Erythroblast (primary cell): ENCODE data around the gene SOAT1.

Experiments
- GATA1 ChIP-seq: IDR thresholded peaks from 2 replicates; pipeline ENCODE4 v1.6.1; 2011; ENCODE audit warnings: low read depth, mild to moderate bottlenecking, control low read depth, low read length, moderate library complexity
- POLR2A ChIP-seq: IDR thresholded peaks from 2 replicates; pipeline ENCODE4 v1.6.1; 2011; ENCODE audit warnings: mild to moderate bottlenecking, low read length

DNA sequence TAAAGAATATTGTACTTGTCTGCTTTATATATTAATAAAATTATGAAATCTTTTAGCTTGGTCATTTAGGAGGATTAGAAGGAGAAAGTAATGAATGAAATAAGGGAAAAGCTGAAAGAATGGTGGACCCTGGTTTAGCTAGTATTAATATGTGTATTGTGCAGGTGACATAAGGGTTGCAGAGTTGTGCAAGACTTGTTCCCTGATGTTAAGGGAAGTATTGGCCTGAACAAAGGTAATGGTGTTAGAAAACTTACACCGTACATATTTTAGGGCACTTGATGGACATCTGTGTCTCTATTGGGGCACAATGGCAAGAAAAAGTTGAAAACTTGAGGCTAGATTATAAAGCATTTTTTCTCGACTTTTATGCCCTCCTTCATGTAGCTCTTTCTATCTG, 32.2 kb downstream of the SOAT1 start:
- no peak for TF ChIP-seq POLR2A
- TF ChIP-seq GATA1, result no peak
